ENCODE data around the gene TENM4.
"Not testable (repeated sequence)": the region's sequence is repeated elsewhere in the genome, so short reads cannot be mapped to it uniquely, and the experiment has no call there.

Gene TENM4

DNA sequence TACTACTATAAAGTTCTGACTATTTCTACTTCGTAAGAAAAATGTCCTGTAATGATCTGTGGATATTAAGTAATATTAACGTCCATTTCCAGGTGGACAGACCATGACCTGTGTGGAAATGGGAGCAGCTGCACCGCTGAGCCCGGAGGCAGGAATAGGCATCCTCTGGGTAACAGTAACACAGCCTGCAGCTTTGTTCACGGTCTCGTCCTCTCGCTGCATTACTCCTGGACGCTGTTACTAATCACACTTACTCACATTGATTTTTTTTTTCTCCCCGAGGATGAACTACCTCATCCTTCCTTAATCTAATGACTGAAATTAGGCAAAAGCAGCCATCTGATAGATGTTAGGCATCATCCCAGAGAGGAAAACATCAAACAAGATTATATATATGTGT, 520.5 kb downstream of the TENM4 start:
- no peak for DNase-seq

DNA sequence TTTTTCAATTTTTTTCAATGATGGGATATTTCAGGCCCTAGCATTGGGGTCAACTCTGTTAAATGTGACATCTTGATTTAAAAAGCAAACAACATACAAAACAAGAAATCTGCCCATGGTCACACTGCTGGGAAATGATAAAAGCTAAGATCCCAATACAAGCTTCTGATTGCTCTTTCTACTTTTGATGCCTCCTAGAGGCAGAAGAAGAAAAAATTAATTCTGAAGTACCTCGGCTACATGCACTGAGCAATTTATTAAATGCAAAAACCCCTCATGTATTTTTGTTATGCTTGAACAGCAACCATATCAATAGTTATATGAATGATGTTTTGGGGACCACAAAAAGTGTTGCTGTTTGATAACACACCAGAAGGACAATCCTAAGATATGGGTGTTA, 524.1 kb downstream of the TENM4 start:
- DNase-seq, result no peak

DNA sequence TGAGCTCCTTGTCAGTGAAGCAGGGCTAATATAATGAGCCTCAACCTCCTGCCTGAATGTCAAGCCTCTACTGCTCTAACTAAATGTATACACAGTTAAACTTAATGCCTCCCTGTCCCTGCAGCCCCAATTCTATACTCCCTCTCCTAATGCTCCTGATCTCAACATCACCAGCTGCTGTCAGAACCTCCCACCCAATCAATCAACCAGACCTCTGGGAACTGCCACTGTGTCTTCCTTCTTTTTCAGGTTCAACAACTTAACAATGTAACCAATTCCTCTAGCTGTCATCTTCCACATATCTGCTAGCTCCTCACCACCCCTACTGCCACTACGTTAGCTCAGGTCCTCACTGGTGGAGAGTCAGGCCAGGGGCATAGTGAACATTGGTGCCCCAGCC, 526.3 kb downstream of the TENM4 start:
- no peak for DNase-seq

DNA sequence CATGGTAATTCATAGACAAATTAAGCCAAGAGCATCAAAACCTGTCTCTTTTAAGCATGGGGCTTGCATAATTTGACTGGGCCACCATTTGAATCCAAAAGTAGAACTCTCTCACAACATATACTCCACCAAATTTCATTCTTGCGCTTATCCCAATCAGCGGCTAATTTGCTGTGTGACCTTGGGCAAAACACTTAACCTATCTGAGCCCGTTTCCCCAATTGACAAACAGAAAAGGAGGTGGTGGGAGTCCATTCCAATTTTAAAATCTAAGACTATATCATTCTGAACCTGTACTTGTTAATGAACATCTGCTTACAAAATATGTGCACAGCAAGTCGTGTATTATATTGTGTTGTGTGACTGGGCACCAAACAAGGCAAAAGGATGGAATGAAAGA, 528.1 kb downstream of the TENM4 start:
- DNase-seq, result no peak

DNA sequence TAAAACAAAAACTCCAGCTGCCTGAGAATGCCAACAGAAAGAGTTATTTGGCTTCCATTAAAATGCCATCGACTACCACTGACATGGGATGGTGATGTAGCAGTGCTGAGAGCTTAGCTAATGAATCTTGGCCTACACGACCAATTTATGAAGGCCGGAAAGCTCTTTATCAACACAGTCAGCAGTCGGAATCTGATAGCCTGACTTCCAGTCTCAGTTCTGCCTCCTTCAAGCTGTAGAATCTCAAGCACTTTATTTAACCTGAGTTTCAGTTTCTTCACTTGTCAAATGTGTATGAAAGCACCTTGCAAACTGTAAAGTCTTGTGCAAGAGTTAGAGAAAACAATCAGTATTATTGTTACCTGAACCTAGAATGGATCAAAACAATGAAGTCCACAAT, 530.5 kb downstream of the TENM4 start:
- DNase-seq, result no peak

DNA sequence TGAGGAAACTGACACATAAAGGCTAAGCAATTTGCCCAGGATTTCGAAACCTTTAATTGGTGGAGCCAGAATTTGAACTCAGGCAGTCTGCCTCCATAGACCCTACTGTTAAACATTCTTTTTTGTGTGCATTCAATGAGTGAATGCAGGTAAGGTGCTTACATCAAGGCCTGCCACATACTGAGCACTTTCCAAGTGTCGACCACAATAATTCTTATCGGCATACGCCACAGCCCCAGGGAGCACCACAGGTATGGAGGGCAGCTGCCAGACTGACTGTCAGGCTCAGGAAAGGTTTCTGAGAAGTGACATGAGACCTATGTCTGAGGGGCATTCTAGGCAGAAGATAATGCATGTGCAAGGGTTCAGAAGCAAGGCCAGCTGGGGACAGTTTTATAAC, 531.4 kb downstream of the TENM4 start:
- no peak for DNase-seq

DNA sequence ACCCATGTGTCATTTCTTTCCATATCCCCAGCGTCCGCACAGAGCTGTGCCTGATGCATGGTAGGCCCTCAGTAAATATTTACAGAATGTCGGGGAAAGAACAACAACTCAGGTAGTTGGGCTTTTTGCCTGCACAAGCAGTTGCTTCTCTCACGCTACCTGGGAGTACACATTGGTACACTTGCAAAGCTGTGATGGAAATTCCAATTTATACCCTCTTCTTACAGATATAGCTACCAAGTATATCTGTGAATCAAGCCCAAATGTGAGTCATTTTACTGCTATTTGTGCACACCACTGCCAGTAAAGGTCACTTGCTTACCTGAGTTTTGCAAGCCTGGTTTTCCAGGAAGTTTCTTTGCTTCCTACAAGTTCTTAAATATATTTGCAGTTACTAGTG, 533.2 kb downstream of the TENM4 start:
- DNase-seq, result no peak

DNA sequence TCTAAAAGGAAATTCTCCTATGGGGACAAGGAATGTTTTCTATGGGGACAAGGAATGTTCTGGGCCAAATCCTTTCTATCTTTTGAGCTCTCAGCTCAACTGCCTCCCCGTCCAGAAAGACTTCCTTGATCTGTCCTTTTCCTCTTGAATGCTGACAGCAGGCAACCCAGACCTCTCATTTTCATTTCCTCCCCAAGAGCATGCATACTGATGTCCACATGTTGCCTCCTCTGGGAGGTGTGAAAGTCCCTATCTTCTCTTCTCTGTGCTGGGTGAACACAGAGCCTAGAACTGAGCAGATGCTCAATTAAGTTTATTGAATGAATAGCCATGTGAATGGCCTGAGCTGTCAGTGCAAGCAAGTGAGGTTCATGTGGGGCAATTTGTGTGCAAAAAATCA, 534.3 kb downstream of the TENM4 start:
- no peak for DNase-seq

DNA sequence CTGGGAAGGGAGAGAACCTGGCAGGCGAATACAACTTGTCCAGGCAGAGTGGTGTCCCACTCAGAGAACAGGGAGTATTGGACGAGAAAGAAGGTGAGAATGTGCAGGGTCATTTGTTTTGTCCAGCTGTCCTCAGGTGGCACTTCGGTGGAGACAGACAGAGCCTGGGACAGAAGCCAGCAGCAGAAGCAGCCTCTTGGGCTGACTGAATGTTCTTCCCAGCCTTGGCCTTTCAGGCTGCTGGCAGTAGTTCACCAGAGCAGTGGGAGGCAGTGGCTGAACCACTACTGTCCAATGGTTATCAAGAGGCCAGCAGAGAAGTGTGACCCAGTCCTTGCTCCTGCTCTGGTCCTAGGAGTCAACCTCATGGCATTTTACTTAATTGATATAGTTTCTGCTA, 535.1 kb downstream of the TENM4 start:
- DNase-seq, result no peak

DNA sequence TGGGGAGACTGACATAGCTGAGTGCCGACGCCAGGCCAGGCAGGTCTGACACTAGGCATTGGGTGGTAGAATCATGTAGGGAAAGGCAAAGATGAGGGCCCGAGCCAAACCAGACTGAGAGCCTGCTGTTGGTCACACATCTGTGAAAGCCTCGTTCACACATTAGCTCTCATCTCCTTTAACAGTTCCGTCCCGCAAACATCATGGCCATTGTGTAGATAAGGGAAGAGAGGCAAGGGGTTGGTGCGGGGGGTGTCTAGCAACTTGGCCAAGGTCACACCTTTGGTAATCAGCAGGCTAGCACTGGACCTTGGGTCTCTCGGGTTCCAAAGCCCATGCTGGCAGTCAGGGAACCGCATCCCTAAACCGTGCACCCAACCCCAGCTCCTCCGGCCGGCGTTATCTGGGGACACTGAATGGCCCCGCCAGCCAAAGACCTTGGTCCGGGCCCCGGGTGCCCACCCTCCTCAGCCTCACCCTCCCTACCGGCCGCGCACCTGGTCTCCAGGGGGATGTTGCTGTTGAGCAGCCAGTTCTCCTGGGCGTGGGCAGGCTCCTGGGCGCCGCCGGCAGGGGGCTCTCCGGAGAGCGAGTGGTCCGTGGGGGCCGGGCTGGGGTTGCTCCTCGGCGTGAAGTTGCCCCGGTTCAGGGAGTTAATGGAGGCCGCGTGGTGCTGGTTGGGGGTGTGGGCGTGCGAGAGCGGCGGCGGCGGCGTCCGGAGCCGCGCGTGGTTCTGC, 537.9 kb downstream of the TENM4 start:
- no peak for DNase-seq

DNA sequence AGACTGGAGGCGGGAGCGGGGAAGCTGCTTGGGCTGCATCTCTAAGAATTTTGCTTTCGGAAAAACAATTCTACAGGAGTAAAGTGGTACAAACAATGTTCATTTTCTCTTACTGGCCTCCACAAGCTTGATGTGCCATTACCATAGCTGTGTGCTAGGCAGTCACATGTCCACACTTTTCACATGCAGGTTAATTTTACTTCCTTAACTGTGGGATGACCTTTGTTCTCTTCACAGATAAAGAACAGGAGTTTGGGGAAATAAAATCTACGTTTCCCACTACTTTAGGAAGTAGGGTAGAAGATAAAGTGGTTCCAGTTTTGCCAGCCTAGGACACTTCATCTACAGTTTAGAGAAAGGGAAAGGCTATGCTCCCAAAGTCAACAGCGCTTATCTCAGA, 539.0 kb downstream of the TENM4 start:
- no peak for DNase-seq

DNA sequence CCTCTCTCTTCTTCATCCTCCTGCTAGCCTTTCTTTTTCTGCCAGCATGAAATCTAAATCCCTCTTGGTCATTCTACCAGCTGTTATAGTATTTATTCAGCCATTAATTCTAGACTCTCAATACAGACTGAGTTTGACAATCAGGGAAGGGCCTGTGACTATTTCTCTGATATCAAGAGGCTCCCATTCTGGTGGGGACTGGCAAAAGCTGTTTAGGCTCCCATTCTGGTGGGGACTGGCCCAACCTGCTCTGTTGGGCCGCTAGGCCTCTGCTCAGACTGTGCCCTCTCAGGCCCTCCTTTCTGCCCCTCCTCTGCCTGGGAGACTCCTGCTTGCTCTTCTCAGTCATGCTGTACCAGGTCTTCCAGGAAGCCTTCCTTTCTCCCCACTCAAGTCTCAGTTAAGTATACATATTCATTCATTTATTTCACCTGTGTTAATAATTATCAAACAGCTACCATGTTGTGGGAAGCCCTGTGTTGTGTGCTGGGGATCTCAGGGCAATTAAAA, 542.5 kb downstream of the TENM4 start:
- DNase-seq, result no peak

DNA sequence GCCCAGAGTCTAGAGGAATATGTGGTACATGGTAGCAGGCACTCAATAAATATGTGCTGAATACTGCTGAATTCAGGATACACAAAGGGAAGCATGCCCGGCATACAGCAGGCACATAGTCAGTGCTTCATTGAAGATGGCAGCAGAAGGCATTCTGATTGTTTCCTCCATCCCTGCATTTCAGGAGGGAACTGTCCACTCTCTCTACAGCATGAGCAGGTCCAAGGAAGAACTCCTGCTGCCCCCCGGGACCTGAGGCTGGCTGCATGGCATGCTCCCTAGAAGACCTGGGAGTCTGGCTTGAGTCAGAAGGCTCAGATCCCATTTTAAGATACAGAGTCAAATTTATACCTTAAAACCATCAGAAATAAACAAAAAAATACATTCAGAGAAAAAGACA, 546.8 kb downstream of the TENM4 start:
- DNase-seq, result no peak

DNA sequence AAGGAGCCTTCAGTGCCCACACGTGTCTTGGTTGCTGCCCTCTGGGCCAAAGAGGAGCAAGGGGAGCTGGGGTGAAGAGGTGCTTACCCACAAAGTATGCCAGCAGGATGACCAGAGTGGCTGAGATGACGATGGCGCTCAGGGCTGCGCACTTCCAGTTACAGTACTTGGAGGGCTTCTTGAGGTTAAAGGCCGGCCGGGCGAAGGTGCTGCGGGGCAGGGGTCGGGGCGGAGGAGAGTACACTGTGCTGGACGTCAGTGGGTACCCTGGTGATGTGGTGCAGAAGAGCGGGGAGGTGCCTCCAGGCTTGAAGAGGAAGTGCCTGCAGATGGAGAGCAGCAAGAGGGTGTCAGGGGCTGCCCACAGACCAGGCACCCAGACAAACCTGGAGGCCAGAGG, 551.1 kb downstream of the TENM4 start:
- DNase-seq, result no peak

DNA sequence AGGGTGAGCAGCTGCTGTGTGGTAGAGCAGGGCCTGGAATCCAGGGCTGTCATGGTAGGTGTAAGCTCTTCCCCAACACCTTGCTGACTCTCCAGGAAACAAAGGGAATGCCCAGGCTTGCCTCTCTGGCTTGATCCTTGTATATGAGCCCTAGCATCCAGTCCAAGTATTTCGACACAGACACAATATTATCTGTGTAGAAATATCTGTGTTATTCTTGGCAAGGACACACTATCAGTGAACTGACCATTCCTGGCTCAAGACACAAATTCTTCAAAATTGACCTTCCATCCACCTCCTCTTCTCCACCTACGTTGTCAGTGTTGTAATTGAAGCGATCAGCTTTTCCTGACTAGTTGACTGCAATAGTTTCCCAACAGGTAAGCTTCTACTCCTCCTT, 554.2 kb downstream of the TENM4 start:
- DNase-seq, result no peak

DNA sequence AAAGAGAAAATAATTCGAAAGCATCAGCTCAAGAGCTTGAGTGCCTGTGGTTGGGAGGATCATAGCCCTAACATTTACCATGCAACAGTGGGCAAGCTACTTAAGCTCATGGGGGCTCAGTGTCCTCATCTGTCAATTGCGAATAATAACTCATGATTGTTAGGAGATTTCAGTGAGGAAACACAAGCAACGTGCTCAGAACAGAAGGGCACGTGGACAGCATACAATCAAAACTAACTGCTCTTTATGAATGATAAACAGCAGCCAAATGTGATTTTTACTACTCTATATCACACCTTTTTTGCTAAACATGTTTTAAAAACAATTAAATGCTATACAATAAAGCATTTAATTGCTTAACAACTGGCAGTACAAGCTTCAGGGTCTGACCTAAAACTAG, 556.1 kb downstream of the TENM4 start:
- no peak for DNase-seq

DNA sequence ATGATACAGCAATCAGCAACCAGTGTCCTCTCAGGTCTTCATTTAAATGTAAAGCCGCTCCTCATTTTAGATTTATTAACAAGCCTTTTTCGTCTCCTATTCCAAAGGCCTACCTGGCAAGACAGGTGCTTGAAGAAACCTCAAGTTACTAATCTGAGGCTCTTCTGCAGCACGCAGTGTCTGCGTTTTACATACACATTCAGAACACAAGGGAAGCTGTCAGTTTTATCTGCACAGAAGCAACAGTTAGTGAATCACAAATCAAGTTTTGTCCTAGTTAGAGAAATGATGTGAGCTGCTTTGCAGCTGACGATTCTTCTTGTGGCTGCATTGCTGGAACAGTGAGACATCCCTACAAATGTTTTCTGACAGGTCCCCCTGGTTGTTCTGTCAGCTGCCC, 557.3 kb downstream of the TENM4 start:
- DNase-seq, result no peak

DNA sequence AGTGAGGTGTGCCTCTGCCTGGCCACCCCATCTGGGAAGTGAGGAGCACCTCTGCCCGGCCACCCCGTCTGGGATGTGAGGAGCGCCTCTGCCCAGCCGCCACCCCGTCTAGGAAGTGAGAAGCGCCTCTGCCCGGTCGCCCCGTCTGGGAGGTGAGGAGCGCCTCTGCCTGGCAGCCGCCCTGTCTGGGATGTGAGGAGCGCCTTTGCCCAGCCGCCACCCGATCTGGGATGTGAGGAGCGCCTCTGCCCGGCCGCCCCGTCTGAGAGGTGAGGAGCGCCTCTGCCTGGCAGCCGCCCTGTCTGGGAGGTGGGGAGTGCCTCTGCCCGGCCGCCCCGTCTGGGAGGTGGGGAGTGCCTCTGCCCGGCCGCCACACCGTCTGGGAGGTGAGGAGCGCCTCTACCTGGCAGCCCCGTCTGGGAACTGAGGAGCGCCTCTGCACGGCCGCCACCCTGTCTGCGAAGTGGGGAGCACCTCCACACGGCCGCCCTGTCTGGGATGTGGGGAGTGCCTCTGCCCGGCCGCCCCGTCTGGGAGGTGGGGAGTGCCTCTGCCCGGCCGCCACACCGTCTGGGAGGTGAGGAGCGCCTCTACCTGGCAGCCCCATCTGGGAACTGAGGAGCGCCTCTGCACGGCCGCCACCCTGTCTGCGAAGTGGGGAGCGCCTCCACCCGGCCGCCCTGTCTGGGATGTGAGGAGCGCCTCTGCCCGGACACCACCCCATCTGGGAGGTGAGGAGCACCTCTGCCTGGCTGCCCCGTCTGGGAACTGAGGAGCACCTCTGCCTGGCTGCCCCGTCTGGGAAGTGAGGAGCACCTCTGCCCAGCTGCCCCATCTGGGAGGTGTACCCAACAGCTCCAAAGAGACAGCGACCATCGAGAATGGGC, 561.5 kb downstream of the TENM4 start:
- not testable (repeated sequence) for DNase-seq

DNA sequence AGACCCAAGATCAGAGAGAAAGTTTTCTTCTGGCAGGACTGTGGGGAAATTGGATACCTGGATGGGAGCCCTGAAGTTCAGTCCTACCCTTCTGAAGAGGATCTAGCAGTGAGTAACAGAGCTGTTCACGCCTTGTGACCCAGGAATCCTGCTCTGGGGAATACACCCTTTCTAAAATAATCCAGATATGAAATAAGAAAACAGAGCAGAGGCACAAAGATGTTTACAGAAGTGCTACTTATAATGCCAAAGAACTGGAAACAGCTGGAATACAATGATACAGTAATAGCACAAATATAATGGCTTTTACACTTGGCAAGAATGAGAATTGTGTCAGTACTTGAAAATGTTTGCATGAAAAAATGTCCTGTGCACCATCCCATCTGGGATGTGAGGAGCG, 562.2 kb downstream of the TENM4 start:
- no peak for DNase-seq

DNA sequence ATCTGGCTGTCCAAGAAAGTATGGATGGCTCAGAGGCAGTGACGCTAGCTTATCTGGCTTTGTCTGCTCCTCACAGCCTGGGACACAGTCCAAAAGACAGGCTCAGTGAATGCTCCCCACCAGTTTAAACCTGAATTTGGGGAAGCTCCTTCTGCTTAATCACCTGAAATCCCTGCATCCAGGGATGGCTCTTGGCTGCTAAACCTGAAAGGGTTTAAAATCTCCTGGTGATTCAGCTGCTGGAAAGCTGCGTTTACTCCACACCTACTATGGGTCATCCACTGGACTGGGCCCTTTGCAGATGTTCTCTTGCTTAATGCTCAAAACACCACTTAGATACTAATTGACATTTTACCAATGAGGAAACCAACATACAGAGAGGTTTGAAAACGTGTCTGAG, 564.2 kb downstream of the TENM4 start:
- no peak for DNase-seq

DNA sequence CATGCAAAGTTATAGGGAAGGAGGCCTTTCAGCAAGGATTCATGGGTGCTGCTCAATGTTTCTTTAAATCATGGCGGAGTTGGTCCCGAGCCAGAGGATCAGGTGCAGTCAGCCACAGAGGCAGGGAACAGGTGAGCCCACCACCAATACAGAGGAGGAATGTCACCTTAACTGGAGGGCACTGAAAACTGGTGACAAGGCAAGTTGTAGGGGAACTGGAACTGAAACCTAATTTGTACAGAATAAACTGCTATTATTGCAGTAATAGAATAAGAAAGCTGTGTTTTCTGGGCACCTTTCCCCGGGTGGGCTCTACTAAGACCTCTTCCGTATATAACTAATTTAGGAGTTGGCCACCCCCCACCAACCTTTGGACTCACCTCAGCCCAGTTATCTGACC, 570.2 kb downstream of the TENM4 start:
- DNase-seq, result no peak

DNA sequence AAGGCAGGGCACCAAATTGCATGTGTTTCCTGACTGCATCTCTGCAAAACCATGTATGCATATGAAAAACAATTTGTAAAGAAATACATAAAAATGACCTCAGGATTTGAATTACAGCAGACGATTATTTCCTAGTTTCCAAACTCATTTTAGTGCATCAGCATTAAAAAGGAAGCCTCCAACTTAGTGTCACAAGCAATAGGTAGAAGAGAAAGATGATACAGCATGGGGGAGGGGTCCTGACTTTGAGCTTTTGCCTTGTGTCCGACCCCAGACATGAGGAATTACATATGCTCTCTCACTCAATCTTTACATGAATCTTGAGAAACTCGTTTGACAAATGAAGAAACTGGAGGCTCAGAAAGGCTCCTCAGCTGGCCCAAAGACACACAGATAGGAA, 571.5 kb downstream of the TENM4 start:
- no peak for DNase-seq

DNA sequence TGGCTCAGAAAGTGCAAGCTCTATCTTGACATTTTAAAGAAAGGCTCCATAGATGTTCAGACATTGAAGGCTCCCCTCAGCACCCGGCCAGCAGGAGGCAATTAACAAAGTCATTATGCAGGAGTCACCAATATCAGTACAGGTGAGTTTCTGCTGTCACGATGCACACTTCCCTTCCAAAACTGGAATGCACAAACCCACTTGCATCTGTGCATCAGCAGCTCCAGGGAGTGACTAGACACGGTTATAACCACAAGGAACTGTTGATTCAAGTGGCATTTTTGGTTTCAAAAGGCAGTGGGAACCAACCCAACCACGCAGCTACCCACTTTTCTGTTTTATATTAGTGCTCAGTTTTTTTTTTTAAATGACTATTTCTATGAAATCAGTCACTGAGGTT, 572.3 kb downstream of the TENM4 start:
- DNase-seq, result no peak

DNA sequence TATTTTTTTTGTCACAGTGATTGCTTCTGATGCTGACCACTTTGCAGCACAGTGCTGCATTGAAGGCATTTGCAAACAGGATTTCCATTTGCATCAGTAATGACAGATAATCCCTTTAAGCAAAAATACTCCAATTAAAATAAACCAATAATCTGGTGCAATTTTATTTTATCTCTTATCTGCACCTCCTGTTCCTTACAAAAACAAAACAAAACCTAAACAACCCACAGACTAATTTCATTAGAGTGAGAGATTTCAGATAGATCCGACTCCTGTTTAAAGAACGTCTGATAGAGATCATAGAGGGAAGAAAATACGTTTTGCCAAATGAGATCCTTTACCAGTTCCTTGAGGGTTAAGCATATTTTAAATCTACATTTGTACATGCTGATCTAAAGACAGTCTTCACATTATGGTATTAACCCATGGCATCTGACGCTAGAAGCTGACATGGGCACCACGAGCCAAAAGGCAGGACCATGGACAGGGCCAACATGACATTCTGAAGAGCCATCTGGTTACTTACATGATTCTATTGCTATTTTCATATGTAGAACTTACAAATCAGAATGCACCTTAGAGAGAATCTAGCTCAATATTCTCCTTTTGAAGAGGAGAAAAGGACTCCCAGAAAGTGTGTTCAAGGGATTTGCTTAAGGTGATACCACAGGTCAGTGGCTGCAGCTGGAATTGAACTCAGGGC, 580.0 kb downstream of the TENM4 start:
- no peak for DNase-seq

Data from CD4-positive, alpha-beta T cell treated with Interleukin-1 beta for 1 hour (primary cell).